ENCODE results near the gene NLRP8.
"Not testable (repeated sequence)": the region's sequence is repeated elsewhere in the genome, so short reads cannot be mapped to it uniquely, and the experiment has no call there.

The NLRP8 gene

GRCh38 chr19:55947532-55947931, at the start of gene NLRP8:
Gene NLRP8, plus strand, starts transcription at chr19:55947832.
- DNase-seq = no peak

GRCh38 chr19:55898911-55899310, 48.7 kb upstream of the NLRP8 start:
- DNase-seq = no peak

- DNase-seq = no peak
Measured at GRCh38 chr19:55901369-55902079, 46.1 kb upstream of the NLRP8 start.

- DNase-seq = no peak
Measured at GRCh38 chr19:55902080-55902751, 45.4 kb upstream of the NLRP8 start.

GRCh38 chr19:55907286-55907685, 40.3 kb upstream of the NLRP8 start:
- DNase-seq = no peak

GRCh38 chr19:55907746-55908145, 39.9 kb upstream of the NLRP8 start:
- DNase-seq = no peak

GRCh38 chr19:55909801-55910200, 37.8 kb upstream of the NLRP8 start:
- DNase-seq = no peak

GRCh38 chr19:55912916-55913315, 34.7 kb upstream of the NLRP8 start:
- no peak for DNase-seq

GRCh38 chr19:55913643-55914268, 33.9 kb upstream of the NLRP8 start:
- DNase-seq = no peak

GRCh38 chr19:55923556-55923955, 24.1 kb upstream of the NLRP8 start:
- DNase-seq = no peak

GRCh38 chr19:55927991-55928390, 19.6 kb upstream of the NLRP8 start:
- DNase-seq = no peak

- DNase-seq = not testable (repeated sequence)
Measured at GRCh38 chr19:55929258-55929657, 18.4 kb upstream of the NLRP8 start.

- DNase-seq = no peak
Measured at GRCh38 chr19:55930996-55931515, 16.6 kb upstream of the NLRP8 start.

GRCh38 chr19:55931936-55932386, 15.7 kb upstream of the NLRP8 start, which contains the start of gene NLRP13:
Gene NLRP13, minus strand, starts transcription at chr19:55932336. Its CDS starts 25 bp downstream, at chr19:55932311.
- no peak for DNase-seq

- DNase-seq = no peak
Measured at GRCh38 chr19:55935206-55935605, 12.4 kb upstream of the NLRP8 start.

GRCh38 chr19:55939206-55939605, 8.4 kb upstream of the NLRP8 start:
- no peak for DNase-seq

GRCh38 chr19:55940306-55940705, 7.3 kb upstream of the NLRP8 start:
- DNase-seq = no peak

GRCh38 chr19:55950566-55950965, 2.9 kb downstream of the NLRP8 start:
- not testable (repeated sequence) for DNase-seq

- no peak for DNase-seq
Measured at GRCh38 chr19:55956431-55956830, 8.8 kb downstream of the NLRP8 start.

GRCh38 chr19:55958356-55958755, 10.7 kb downstream of the NLRP8 start:
- no peak for DNase-seq

- DNase-seq = no peak
Measured at GRCh38 chr19:55959996-55960675, 12.5 kb downstream of the NLRP8 start.

- no peak for DNase-seq
Measured at GRCh38 chr19:55962186-55962585, 14.6 kb downstream of the NLRP8 start.

- no peak for DNase-seq
Measured at GRCh38 chr19:55973982-55974381, 26.4 kb downstream of the NLRP8 start.

Measured in NCI-H146 (cell line).